Loucy (cell line): ENCODE measurements around the gene NOX5.

Experiments
- H2AFZ ChIP-seq: fragments of 200-600 bp; sonication (generic); 2 replicates; pipeline ENCODE4 v1.6.0; 2016; ENCODE audit warnings: antibody characterized with exemption, mild to moderate bottlenecking, low read length, moderate library complexity
- H3F3A ChIP-seq: fragments of 200-600 bp; 2 replicates; pipeline ENCODE4 v1.6.0; 2016; ENCODE audit warnings: antibody characterized with exemption, low read depth, mild to moderate bottlenecking
- H3K27me3 ChIP-seq: fragments of 200-600 bp; sonication (generic); 2 replicates; pipeline ENCODE4 v1.6.1; 2014; ENCODE audit warnings: low read length, mild to moderate bottlenecking; ENCODE audit not compliant: insufficient read depth, poor library complexity, severe bottlenecking
- H3K36me3 ChIP-seq: fragments of 200-600 bp; sonication (generic); 2 replicates; pipeline ENCODE4 v1.6.1; 2016; ENCODE audit warnings: low read length; ENCODE audit not compliant: insufficient read depth
- H3K4me1 ChIP-seq: fragments of 200-600 bp; sonication (generic); 2 replicates; pipeline ENCODE4 v1.5.1; 2014; ENCODE audit warnings: low read length, mild to moderate bottlenecking; ENCODE audit not compliant: insufficient read depth, poor library complexity, severe bottlenecking
- H3K4me2 ChIP-seq: fragments of 200-600 bp; sonication (generic); 2 replicates; pipeline ENCODE4 v1.6.0; 2014; ENCODE audit warnings: antibody characterized with exemption, low read length, low read depth, mild to moderate bottlenecking; ENCODE audit not compliant: poor library complexity, severe bottlenecking
- H3K4me3 ChIP-seq: fragments of 200-600 bp; sonication (generic); 2 replicates; pipeline ENCODE4 v1.5.1; 2014; ENCODE audit warnings: low read length, mild to moderate bottlenecking, mixed read lengths; ENCODE audit not compliant: poor library complexity, severe bottlenecking
- H3K79me2 ChIP-seq: fragments of 200-600 bp; sonication (generic); 2 replicates; pipeline ENCODE4 v1.6.1; 2014; ENCODE audit warnings: low read length; ENCODE audit not compliant: insufficient read depth
- H3K9ac ChIP-seq: fragments of 200-600 bp; sonication (generic); 2 replicates; pipeline ENCODE4 v1.6.0; 2014; ENCODE audit warnings: mild to moderate bottlenecking, low read depth, low read length, moderate library complexity; ENCODE audit not compliant: poor library complexity, severe bottlenecking
- H3K9me2 ChIP-seq: fragments of 200-600 bp; sonication (generic); replicated peaks from 2 replicates; pipeline ENCODE4 v1.6.1; 2016; ENCODE audit warnings: low read depth, low read length, mixed read lengths
- H3K9me3 ChIP-seq: fragments of 200-600 bp; sonication (generic); 2 replicates; pipeline ENCODE4 v1.6.1; 2014; ENCODE audit warnings: mild to moderate bottlenecking, antibody characterized with exemption, low read length, low read depth; ENCODE audit not compliant: insufficient read depth
- H4K20me1 ChIP-seq: fragments of 200-600 bp; sonication (generic); 2 replicates; pipeline ENCODE4 v1.6.0; 2014; ENCODE audit warnings: antibody characterized with exemption, low read length, mild to moderate bottlenecking; ENCODE audit not compliant: insufficient read depth, poor library complexity, severe bottlenecking
- CTCF ChIP-seq: fragments of 200-600 bp; sonication (generic); conservative IDR thresholded peaks from 2 replicates; pipeline ENCODE4 v1.5.1; 2014; ENCODE audit warnings: mild to moderate bottlenecking, antibody characterized with exemption, low read length
- EZH2phosphoT487 ChIP-seq: fragments of 200-600 bp; IDR thresholded peaks from 2 replicates; pipeline ENCODE4 v1.6.1; 2018; ENCODE audit warnings: antibody characterized with exemption, mild to moderate bottlenecking, moderate library complexity, borderline replicate concordance

NOX5 gene

GRCh38 chr15:68992696-68993095 lies 21.8 kb upstream of the NOX5 start:
- no peaks in the 10 kb centered on the region for H3K36me3 ChIP-seq
- H3K79me2 ChIP-seq, result no peaks in the 10 kb centered on the region
- H3K9me2 ChIP-seq, result no peaks in the 10 kb centered on the region
- H3K4me1 ChIP-seq, result no peaks in the 10 kb centered on the region
- TF ChIP-seq EZH2phosphoT487 (no peak), CTCF (no peak)
- no peak overlapping the region for H3K4me2 ChIP-seq
- H3K27me3 ChIP-seq, result no peaks in the 10 kb centered on the region
- H3K9me3 ChIP-seq, result no peaks in the 10 kb centered on the region
- no peak overlapping the region for H3K9ac ChIP-seq
- no peaks in the 10 kb centered on the region for H4K20me1 ChIP-seq
- no peak overlapping the region for H3K4me3 ChIP-seq
- no peak overlapping the region for H2AFZ ChIP-seq
- no peaks in the 10 kb centered on the region for H3F3A ChIP-seq

GRCh38 chr15:68993276-68993675 lies 21.2 kb upstream of the NOX5 start:
- H3K9me2 ChIP-seq, result no peaks in the 10 kb centered on the region
- no peak overlapping the region for H2AFZ ChIP-seq
- H3K27me3 ChIP-seq, result no peaks in the 10 kb centered on the region
- no peaks in the 10 kb centered on the region for H3K79me2 ChIP-seq
- H3K9me3 ChIP-seq, result no peaks in the 10 kb centered on the region
- H3K9ac ChIP-seq, result no peak overlapping the region
- no peaks in the 10 kb centered on the region for H3K4me1 ChIP-seq
- no peaks in the 10 kb centered on the region for H3K36me3 ChIP-seq
- no peaks in the 10 kb centered on the region for H3F3A ChIP-seq
- TF ChIP-seq EZH2phosphoT487 (no peak), CTCF (no peak)
- no peaks in the 10 kb centered on the region for H4K20me1 ChIP-seq
- no peak overlapping the region for H3K4me2 ChIP-seq
- no peak overlapping the region for H3K4me3 ChIP-seq

- Histone ChIP-seq H3K4me1 (no peaks in the 10 kb centered on the region), H3K9me2 (no peaks in the 10 kb centered on the region), H3F3A (no peaks in the 10 kb centered on the region), H3K9ac (no peak overlapping the region), H3K27me3 (no peaks in the 10 kb centered on the region), H3K79me2 (no peaks in the 10 kb centered on the region), H3K9me3 (no peaks in the 10 kb centered on the region), H3K4me3 (no peak overlapping the region), H3K36me3 (no peaks in the 10 kb centered on the region), H4K20me1 (no peaks in the 10 kb centered on the region), H2AFZ (no peak overlapping the region), H3K4me2 (no peak overlapping the region)
- no peak for TF ChIP-seq CTCF
- TF ChIP-seq EZH2phosphoT487, result no peak
Measured at GRCh38 chr15:68994149-68994548, 20.3 kb upstream of the NOX5 start.
